ENCODE results near the gene EIF4A2. TPM values are rescaled to one million over a fixed set of nuclear protein-coding genes. Genes with fewer than 3 reads are reported as not detected.

The EIF4A2 gene
- total and polyA plus RNA-seq, 9 of the 15 experiments (the other 6 are each of a cell fraction or from before 2014, with no cell fraction given), result 307 to 754 (median 435) TPM

DNA sequence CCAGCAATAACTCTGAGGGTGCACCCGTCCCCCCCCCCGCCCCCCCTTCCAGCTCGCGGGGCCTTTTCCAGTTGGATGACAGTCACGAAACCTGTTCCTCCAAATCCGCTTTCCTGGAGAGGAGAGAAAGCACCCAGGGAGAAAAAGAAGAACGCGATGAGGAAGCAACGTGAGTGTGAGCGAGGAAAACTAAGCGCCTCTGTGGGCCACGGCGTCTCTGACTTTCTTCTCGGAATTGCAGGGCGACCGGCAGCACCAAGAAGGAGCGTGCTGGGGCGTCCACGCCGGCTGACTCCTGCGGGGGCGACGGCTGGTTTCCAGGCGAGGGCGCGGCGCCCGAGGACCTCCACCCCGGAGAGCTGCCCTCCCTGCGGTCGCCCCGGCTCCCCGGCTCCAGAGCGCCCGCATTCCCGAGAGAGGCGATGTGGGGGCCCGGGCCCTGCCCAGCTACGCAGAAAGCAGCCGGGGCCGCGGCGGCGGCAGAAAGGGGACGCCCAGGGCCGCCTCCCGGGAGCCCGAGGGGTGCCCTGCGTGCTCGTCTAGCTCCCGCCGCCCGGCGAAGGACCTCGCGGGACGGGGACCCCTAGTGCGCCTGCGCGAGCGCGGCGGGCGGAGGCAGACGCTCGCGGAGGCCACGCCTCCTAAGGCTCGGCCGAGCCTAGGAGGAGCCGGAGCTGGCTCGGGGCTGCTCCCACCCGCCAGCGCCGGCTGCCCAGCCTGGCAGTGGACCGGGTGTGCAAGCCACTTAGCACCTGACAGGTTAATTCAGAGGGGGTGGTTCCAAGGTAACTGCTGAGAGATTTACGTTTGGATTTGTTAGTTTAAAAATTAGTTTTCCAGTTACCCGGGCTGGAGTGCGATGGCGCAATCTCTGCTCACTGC is 43.8 kb downstream of the EIF4A2 start (continued):
- TF ChIP-seq, protein P1, sequence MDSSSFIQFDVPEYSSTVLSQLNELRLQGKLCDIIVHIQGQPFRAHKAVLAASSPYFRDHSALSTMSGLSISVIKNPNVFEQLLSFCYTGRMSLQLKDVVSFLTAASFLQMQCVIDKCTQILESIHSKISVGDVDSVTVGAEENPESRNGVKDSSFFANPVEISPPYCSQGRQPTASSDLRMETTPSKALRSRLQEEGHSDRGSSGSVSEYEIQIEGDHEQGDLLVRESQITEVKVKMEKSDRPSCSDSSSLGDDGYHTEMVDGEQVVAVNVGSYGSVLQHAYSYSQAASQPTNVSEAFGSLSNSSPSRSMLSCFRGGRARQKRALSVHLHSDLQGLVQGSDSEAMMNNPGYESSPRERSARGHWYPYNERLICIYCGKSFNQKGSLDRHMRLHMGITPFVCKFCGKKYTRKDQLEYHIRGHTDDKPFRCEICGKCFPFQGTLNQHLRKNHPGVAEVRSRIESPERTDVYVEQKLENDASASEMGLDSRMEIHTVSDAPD (CRISPR knock-in tag; IDR thresholded peaks at IDR 0.05), result no peak
- TF ChIP-seq ATF1 (CRISPR knock-in tag; IDR thresholded peaks at IDR 0.05) (no peak), ATF1 (tag; IDR thresholded peaks at IDR 0.05) (no peak), CHD4 (IDR thresholded peaks at IDR 0.05; ENCODE audit: insufficient read depth, insufficient replicate concordance, low read depth, low read length, poor library complexity, severe bottlenecking) (no peak), ESRRA (IDR thresholded peaks at IDR 0.05; ENCODE audit: borderline replicate concordance, low read depth) (no peak), CBFA2T2 (conservative IDR thresholded peaks at IDR 0.05) (no peak), ZNF696 (CRISPR knock-in tag; conservative IDR thresholded peaks at IDR 0.05) (no peak), ZNF174 (CRISPR knock-in tag; IDR thresholded peaks at IDR 0.05) (no peak), KAT8 (IDR thresholded peaks at IDR 0.05; ENCODE audit: low read depth) (no peak), IFI16 (CRISPR knock-in tag; IDR thresholded peaks at IDR 0.05) (no peak), ZNF133 (CRISPR knock-in tag; IDR thresholded peaks at IDR 0.05) (no peak), MAFK (IDR thresholded peaks at IDR 0.05; ENCODE audit: low read length) (no peak), KLF10 (CRISPR knock-in tag; IDR thresholded peaks at IDR 0.05) (no peak), STAT5B (CRISPR knock-in tag; IDR thresholded peaks at IDR 0.05) (no peak), KLF6 (CRISPR knock-in tag; IDR thresholded peaks at IDR 0.05; ENCODE audit: borderline replicate concordance) (no peak), POLR2H (tag; IDR thresholded peaks at IDR 0.05; ENCODE audit: low read depth) (no peak), CREM (IDR thresholded peaks at IDR 0.05; ENCODE audit: low read depth) (no peak)
- TF ChIP-seq, protein P2, sequence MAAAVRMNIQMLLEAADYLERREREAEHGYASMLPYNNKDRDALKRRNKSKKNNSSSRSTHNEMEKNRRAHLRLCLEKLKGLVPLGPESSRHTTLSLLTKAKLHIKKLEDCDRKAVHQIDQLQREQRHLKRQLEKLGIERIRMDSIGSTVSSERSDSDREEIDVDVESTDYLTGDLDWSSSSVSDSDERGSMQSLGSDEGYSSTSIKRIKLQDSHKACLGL (CRISPR knock-in tag; IDR thresholded peaks at IDR 0.05; ENCODE audit: borderline replicate concordance, poor library complexity, severe bottlenecking), result no peak
- TF ChIP-seq, protein P3, sequence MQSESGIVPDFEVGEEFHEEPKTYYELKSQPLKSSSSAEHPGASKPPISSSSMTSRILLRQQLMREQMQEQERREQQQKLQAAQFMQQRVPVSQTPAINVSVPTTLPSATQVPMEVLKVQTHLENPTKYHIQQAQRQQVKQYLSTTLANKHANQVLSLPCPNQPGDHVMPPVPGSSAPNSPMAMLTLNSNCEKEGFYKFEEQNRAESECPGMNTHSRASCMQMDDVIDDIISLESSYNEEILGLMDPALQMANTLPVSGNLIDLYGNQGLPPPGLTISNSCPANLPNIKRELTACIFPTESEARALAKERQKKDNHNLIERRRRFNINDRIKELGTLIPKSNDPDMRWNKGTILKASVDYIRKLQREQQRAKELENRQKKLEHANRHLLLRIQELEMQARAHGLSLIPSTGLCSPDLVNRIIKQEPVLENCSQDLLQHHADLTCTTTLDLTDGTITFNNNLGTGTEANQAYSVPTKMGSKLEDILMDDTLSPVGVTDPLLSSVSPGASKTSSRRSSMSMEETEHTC (IDR thresholded peaks at IDR 0.05), result no peak
- TF ChIP-seq, protein P4, sequence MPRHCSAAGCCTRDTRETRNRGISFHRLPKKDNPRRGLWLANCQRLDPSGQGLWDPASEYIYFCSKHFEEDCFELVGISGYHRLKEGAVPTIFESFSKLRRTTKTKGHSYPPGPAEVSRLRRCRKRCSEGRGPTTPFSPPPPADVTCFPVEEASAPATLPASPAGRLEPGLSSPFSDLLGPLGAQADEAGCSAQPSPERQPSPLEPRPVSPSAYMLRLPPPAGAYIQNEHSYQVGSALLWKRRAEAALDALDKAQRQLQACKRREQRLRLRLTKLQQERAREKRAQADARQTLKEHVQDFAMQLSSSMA (CRISPR knock-in tag; IDR thresholded peaks at IDR 0.05), result no peak
- TF ChIP-seq, protein P5, sequence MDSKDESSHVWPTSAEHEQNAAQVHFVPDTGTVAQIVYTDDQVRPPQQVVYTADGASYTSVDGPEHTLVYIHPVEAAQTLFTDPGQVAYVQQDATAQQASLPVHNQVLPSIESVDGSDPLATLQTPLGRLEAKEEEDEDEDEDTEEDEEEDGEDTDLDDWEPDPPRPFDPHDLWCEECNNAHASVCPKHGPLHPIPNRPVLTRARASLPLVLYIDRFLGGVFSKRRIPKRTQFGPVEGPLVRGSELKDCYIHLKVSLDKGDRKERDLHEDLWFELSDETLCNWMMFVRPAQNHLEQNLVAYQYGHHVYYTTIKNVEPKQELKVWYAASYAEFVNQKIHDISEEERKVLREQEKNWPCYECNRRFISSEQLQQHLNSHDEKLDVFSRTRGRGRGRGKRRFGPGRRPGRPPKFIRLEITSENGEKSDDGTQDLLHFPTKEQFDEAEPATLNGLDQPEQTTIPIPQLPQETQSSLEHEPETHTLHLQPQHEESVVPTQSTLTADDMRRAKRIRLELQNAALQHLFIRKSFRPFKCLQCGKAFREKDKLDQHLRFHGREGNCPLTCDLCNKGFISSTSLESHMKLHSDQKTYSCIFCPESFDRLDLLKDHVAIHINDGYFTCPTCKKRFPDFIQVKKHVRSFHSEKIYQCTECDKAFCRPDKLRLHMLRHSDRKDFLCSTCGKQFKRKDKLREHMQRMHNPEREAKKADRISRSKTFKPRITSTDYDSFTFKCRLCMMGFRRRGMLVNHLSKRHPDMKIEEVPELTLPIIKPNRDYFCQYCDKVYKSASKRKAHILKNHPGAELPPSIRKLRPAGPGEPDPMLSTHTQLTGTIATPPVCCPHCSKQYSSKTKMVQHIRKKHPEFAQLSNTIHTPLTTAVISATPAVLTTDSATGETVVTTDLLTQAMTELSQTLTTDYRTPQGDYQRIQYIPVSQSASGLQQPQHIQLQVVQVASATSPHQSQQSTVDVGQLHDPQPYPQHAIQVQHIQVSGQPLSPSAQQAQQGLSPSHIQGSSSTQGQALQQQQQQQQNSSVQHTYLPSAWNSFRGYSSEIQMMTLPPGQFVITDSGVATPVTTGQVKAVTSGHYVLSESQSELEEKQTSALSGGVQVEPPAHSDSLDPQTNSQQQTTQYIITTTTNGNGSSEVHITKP (IDR thresholded peaks at IDR 0.05; ENCODE audit: partially characterized antibody), result no peak

Measured in K562 (cell line).